HG03460 (cell line): ENCODE data around the gene RPTN.

Source experiments
- ATAC-seq: cut with Tn5 transposase; IDR thresholded peaks from one replicate; pipeline ENCODE4 v1.9.1; 2021; ENCODE audit not compliant: unreplicated experiment

Gene RPTN

GRCh38 chr1:152112101-152112884 is 46.7 kb downstream of the RPTN start:
- ATAC-seq = no peak

- ATAC-seq = no peak
Observed at GRCh38 chr1:152111515-152111968, 47.5 kb downstream of the RPTN start.

- no peak for ATAC-seq
Observed at GRCh38 chr1:152110860-152111514, 48.0 kb downstream of the RPTN start.

GRCh38 chr1:152110365-152110859 is 48.6 kb downstream of the RPTN start:
- ATAC-seq = no peak

- no peak for ATAC-seq
Observed at GRCh38 chr1:152109998-152110294, 49.1 kb downstream of the RPTN start.

GRCh38 chr1:152109231-152109997 is 49.6 kb downstream of the RPTN start:
- ATAC-seq = no peak

GRCh38 chr1:152108882-152109222 is 50.2 kb downstream of the RPTN start:
- no peak for ATAC-seq

- no peak for ATAC-seq
Observed at GRCh38 chr1:152107984-152108881, 50.8 kb downstream of the RPTN start.

- ATAC-seq = no peak
Observed at GRCh38 chr1:152107031-152107983, 51.7 kb downstream of the RPTN start.

GRCh38 chr1:152104854-152105253 is 54.2 kb downstream of the RPTN start:
- ATAC-seq = no peak
